ENCODE results near the gene SLC7A6OS. TPM values are rescaled to one million over a fixed set of nuclear protein-coding genes. Genes with fewer than 3 reads are reported as not detected.

The SLC7A6OS gene
- total RNA-seq, 1 experiment from 2014 or later = 16.4 TPM

DNA sequence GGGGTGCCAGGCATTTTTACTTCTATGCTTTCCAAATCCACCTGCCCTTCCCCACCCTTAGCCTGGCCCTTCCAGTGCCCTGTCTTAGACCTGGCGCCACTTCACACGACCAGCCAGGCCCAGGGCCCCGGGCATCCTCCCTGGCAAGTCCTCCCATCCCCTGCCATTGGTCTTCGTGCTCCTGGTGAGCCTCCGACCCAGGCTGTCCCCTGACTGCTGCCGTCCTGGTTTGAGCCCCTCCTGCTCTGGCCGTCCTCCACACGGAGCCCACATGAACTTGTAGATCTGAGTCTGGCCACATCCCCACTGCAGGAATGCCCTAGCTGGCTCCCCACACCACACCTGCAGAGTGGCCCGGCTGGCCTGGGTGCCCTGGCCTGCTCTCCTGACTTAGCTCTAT lies 44.1 kb upstream of the SLC7A6OS start:
- intact Hi-C loops (cut with micrococcal nuclease) = no loop called here
- Histone ChIP-seq H3K4me3 (replicated peaks in 1 of 2; ENCODE audit: low read depth in 1 of 2, low read length in 2 of 2) (no peak overlapping the region), H3K9ac (ENCODE audit: low read length) (no peak overlapping the region), H3K36me3 (ENCODE audit: control insufficient read depth in 1 of 2, insufficient read depth in 2 of 2, low read length in 2 of 2) (peaks cover 0 to 18% of the 10 kb centered on the region in 2 experiments), H3K4me1 (ENCODE audit: control insufficient read depth in 1 of 2, insufficient read depth in 2 of 2, low read length in 2 of 2) (no peaks in the 10 kb centered on the region), H2AFZ (ENCODE audit: low read depth, low read length, poor library complexity, severe bottlenecking) (no peak overlapping the region), H3K27me3 (ENCODE audit: insufficient read depth, low read length) (no peaks in the 10 kb centered on the region), H4K20me1 (ENCODE audit: insufficient read depth) (no peaks in the 10 kb centered on the region), H3K27ac (ENCODE audit: low read depth, low read length) (no peak overlapping the region), H3K9me3 (ENCODE audit: control insufficient read depth in 1 of 2, insufficient read depth in 1 of 2, low read depth in 1 of 2, low read length in 2 of 2) (no peaks in the 10 kb centered on the region), H3K4me2 (ENCODE audit: low read length) (no peak overlapping the region), H3K79me2 (ENCODE audit: insufficient read depth, low read length) (no peaks in the 10 kb centered on the region), H3K9me2 (ENCODE audit: insufficient read depth) (no peaks in the 10 kb centered on the region)
- POLR2A ChIA-PET = no interaction called here
- TF ChIP-seq POLR2A (IDR thresholded peaks at IDR 0.05; ENCODE audit: borderline replicate concordance, extremely low read depth, insufficient read depth, insufficient read length) = no peak
- TF ChIP-seq JUND (IDR thresholded peaks at IDR 0.05) = no peak
- no peak for TF ChIP-seq CTCF (IDR thresholded peaks at IDR 0.05 in 2 of 3, conservative IDR thresholded peaks at IDR 0.05 in 1 of 3; ENCODE audit: borderline replicate concordance in 1 of 3, insufficient read depth in 1 of 3, low read depth in 2 of 3, low read length in 2 of 3)
- TF ChIP-seq SP1 (IDR thresholded peaks at IDR 0.05; ENCODE audit: low read depth) = no peak
- TF ChIP-seq, protein P1, sequence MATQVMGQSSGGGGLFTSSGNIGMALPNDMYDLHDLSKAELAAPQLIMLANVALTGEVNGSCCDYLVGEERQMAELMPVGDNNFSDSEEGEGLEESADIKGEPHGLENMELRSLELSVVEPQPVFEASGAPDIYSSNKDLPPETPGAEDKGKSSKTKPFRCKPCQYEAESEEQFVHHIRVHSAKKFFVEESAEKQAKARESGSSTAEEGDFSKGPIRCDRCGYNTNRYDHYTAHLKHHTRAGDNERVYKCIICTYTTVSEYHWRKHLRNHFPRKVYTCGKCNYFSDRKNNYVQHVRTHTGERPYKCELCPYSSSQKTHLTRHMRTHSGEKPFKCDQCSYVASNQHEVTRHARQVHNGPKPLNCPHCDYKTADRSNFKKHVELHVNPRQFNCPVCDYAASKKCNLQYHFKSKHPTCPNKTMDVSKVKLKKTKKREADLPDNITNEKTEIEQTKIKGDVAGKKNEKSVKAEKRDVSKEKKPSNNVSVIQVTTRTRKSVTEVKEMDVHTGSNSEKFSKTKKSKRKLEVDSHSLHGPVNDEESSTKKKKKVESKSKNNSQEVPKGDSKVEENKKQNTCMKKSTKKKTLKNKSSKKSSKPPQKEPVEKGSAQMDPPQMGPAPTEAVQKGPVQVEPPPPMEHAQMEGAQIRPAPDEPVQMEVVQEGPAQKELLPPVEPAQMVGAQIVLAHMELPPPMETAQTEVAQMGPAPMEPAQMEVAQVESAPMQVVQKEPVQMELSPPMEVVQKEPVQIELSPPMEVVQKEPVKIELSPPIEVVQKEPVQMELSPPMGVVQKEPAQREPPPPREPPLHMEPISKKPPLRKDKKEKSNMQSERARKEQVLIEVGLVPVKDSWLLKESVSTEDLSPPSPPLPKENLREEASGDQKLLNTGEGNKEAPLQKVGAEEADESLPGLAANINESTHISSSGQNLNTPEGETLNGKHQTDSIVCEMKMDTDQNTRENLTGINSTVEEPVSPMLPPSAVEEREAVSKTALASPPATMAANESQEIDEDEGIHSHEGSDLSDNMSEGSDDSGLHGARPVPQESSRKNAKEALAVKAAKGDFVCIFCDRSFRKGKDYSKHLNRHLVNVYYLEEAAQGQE (IDR thresholded peaks at IDR 0.05; ENCODE audit: low read depth) = no peak
- TF ChIP-seq EZH2phosphoT487 (IDR thresholded peaks at IDR 0.05; ENCODE audit: borderline replicate concordance) = no peak
- DNase-seq (ENCODE audit: low read depth, low spot score) (no peak), ATAC-seq (no peak)
- CTCF ChIA-PET = no interaction called here
- RAD21 ChIA-PET (ENCODE audit: low non-redundant PET in 1 of 2, low total read pairs in 2 of 2, uncharacterized antibody in 2 of 2, unreplicated experiment in 2 of 2) = no interaction called here
- BruUV-seq (replicated peaks) = no TSS peak
